Psoas muscle (tissue), 8 donors: ENCODE results near the gene CPT2. TPM values are rescaled to one million over a fixed set of nuclear protein-coding genes. Genes with fewer than 3 reads are reported as not detected.
A peak's percentile ranks its signal among the peaks of the same experiment; 100 is the strongest.

Experiments used
- ATAC-seq, 4 donors: fragments of 200-7000 bp; cut with Tn5 transposase; one replicate each; pipeline ENCODE4 v1.9.1; 2020; ENCODE audit warnings: moderate library complexity in 3 of 4, mild to moderate bottlenecking in 2 of 4
- DNase-seq, 2 donors: peaks; one replicate each; pipeline ENCODE4 v3.0.0-alpha.2; 2020
- H3K27ac ChIP-seq: fragments of 200-600 bp; one replicate; pipeline ENCODE4 v1.8.0; 2022
- H3K27me3 ChIP-seq, 3 donors: fragments of 200-600 bp in 1 of 3; one replicate each; pipeline versions ENCODE4 v1.6.1 to v1.8.0; 2013 to 2022; ENCODE audit warnings: low read length in 2 of 3, mild to moderate bottlenecking in 2 of 3, moderate library complexity in 1 of 3; ENCODE audit not compliant: insufficient read depth in 3 of 3
- H3K36me3 ChIP-seq, 2 donors: fragments of 200-600 bp in 1 of 2; one replicate each; pipeline versions ENCODE4 v1.6.1 to v1.8.0; 2013 to 2022; ENCODE audit warnings: low read depth in 1 of 2, mild to moderate bottlenecking in 1 of 2, moderate library complexity in 1 of 2; ENCODE audit not compliant: insufficient read depth in 1 of 2
- H3K4me1 ChIP-seq: fragments of 200-600 bp; one replicate; pipeline ENCODE4 v1.8.0; 2022
- H3K4me3 ChIP-seq: fragments of 200-600 bp; one replicate; pipeline ENCODE4 v1.8.0; 2022; ENCODE audit warnings: mild to moderate bottlenecking
- H3K9me3 ChIP-seq: fragments of 200-600 bp; one replicate; pipeline ENCODE4 v1.8.0; 2022
- CTCF ChIP-seq: fragments of 200-600 bp; IDR thresholded peaks from one replicate; pipeline ENCODE4 v1.8.0; 2022; ENCODE audit warnings: antibody characterized with exemption
- WGBS, 3 donors: extraction: QIAGEN DNeasy Blood & Tissue Kit; methylation state at CpG; one replicate each; pipeline versions ENCODE4 v1.1.6 to v1.1.7; 2013; 5-methylcytosine and 5-hydroxymethylcytosine counted together
- intact Hi-C, 2 donors: fragments of 100-400 bp; cut with DNase I; formaldehyde crosslinking; loops; one replicate each; pipeline versions ENCODE4 v1.11.0 to v1.14.2; 2022
- polyA plus RNA-seq, 3 donors: library from polyadenylated mRNA; stranded (reverse); fragments of 200-250 nt; gene quantifications; one replicate each; pipeline ENCODE4 v1.2.3, GENCODE V29; 2013
- total RNA-seq, 4 donors: library from RNA; stranded (reverse); fragmentation: NEBNext Ultra II Directional in 2 of 4; extraction: Animal tissue kit (Norgen Biotek cat#: 25700) in 2 of 4; gene quantifications; one replicate each; pipeline versions ENCODE4 v1.2.1 to v1.2.4, GENCODE V29; 2021 to 2023
- donor health status: healthy with polysubstance abuse.
- donor health status: DM: no; HTN: no; CAD: no; lungs with moderate emphysema.
- donor health status: Bipolar disorder and iron deficiency.
- donor health status: healthy.
- donor health status: DM: yes; HTN: yes; CAD: no.
- donor health status: DM: no; HTN: no; CAD: no.
- donor health status: DM: no; HTN: no; CAD: no.
- donor health status: DM: yes; HTN: yes; CAD: no.

Gene CPT2
- total and polyA plus RNA-seq, 7 donors, result 8.1 to 31.6 (median 18.7) TPM

- no peak overlapping the region for H3K27ac ChIP-seq
- no peak for ATAC-seq
- intact Hi-C loops, result no loop called here
- no peak overlapping the region for H3K4me3 ChIP-seq
- H3K36me3 ChIP-seq, result no peaks in the 10 kb centered on the region
- TF ChIP-seq CTCF, result no peak
- H3K9me3 ChIP-seq, result no peaks in the 10 kb centered on the region
- WGBS, 3 donors, result 62 to 70% (median 64%) methylated on average over 5 of the region's 5 CpGs
- DNase-seq, result no peak
- H3K27me3 ChIP-seq, result no peaks in the 10 kb centered on the region
- no peaks in the 10 kb centered on the region for H3K4me1 ChIP-seq
Observed at GRCh38 chr1:53189061-53189460, 7.6 kb upstream of the CPT2 start.

- H3K9me3 ChIP-seq, result no peaks in the 10 kb centered on the region
- peaks cover under 1% of the 10 kb centered on the region for H3K4me1 ChIP-seq
- DNase-seq (no peak), ATAC-seq (no peak)
- no peak overlapping the region for H3K27ac ChIP-seq
- 70 to 72% (median 71%) methylated on average over 10 of the region's 10 CpGs for WGBS, 3 donors
- no peaks in the 10 kb centered on the region for H3K27me3 ChIP-seq
- intact Hi-C loops, result loop anchor here (5.0 to 10.0 kb wide), 2 partner anchors 175 to 348 kb away; partner anchors contain the start of gene ZYG11A (in 1 of the 2)
- H3K36me3 ChIP-seq, result no peaks in the 10 kb centered on the region
- H3K4me3 ChIP-seq, result no peak overlapping the region
- TF ChIP-seq CTCF, result no peak
Observed at GRCh38 chr1:53190210-53190611, 6.4 kb upstream of the CPT2 start.

GRCh38 chr1:53195246-53196016 is 1.2 kb upstream of the CPT2 start:
- no peak for DNase-seq
- no peak for ATAC-seq
- no peaks in the 10 kb centered on the region for H3K27me3 ChIP-seq
- WGBS, 3 donors, result 48 to 66% (median 48%) methylated on average over 11 of the region's 11 CpGs
- H3K4me1 ChIP-seq, result peaks cover 31% of the 10 kb centered on the region
- no peaks in the 10 kb centered on the region for H3K9me3 ChIP-seq
- peaks cover 0 to under 1% of the 10 kb centered on the region in 2 donors for H3K36me3 ChIP-seq
- peak overlapping the region; percentile 98 for H3K27ac ChIP-seq
- H3K4me3 ChIP-seq, result peak overlapping the region; percentile 93
- TF ChIP-seq CTCF, result no peak
- intact Hi-C loops, result loop anchor here (5.0 to 10.0 kb wide), 2 partner anchors 42 to 181 kb away; partner anchors contain the start of gene MAGOH (in 1 of the 2)

GRCh38 chr1:53196017-53196484 is 573 bp upstream of the CPT2 start:
- Histone ChIP-seq H3K4me3 (peak overlapping the region; percentile 93), H3K27me3 (no peaks in the 10 kb centered on the region), H3K4me1 (peaks cover 31% of the 10 kb centered on the region), H3K27ac (peak overlapping the region; percentile 98), H3K36me3 (peaks cover 0 to 6% of the 10 kb centered on the region in 2 donors), H3K9me3 (no peaks in the 10 kb centered on the region)
- intact Hi-C loops, result loop anchor here (5.0 to 10.0 kb wide), 2 partner anchors 41 to 181 kb away; partner anchors contain the start of gene MAGOH (in 1 of the 2)
- ATAC-seq (peak in 3 of 4 donors; percentile 22 to 34 (median 28)), DNase-seq (no peak)
- 25 to 31% (median 27%) methylated on average over 9 of the region's 9 CpGs for WGBS, 3 donors
- no peak for TF ChIP-seq CTCF
